Measurements from ENCODE around the gene HSFX4.
A peak's percentile ranks its signal among the peaks of the same experiment; 100 is the strongest.
"Not testable (repeated sequence)": the region's sequence is repeated elsewhere in the genome, so short reads cannot be mapped to it uniquely, and the experiment has no call there.

HSFX4 gene

DNA sequence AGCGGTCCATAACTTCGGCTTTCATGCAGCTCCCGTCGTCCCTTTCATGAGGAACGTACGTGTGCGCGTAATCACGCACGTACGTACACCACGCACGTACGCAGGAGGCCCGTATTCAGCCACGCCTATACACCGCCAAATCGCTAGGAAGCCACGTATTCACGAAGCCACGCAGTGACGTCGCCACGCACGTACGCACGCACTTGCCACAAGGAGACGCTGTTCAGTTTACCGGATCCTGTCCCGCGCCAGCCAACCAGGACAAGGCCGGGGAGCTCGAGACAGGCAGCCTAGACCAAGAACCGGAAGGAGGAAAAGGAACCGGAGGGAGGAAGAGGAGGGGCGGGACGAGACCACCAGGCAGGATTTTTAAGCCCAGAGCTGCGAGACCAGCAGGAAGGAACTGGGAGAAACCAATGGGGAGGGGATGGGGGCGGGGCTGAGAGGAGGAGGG lies 9.1 kb downstream of the HSFX4 start, which contains the start of gene EOLA2:
EOLA2 (minus strand) TSS at position 65 of the 454 bp plus-strand sequence. CDS start 4,617 bp downstream, outside the sequence.
- DNase-seq = peak; percentile 80

DNA sequence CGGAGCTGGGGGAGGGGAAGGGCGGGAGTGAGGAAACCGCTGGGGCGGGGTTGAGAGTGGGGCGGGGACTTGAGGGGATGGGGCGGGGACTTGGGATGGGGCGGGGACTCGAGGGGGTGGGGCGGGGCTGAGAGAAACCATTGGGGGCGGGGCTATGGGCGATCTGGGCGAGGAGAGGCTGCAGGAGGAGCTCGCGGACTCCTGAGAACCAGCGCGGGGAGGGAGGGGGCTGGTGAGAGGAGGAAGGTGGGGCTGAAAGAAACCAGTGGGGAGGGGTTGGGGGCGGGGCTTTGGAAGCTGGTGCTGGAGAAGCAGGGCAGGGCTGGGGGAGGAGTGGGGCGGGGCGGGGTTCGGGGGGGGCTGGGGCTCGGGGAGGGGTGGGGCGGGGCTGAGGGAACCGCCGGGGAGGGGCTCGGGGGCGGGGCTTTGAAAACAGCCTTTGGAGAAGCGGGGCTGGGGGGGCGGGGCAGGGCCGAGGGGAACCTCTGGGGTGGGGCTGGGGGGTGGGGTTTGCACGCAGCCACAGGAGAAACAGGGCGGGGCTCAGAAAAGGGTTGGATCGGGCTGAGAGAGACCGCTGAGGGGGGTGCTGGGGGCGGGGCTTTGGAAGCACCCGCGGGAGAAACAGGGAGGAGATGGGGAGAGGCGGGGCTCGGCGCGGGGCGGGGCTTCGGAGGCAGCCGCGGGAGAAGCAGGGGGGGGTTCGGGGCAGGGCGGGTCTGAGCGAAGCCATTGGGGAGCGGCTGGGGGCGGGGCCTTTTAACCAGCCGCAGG lies 9.7 kb downstream of the HSFX4 start:
- DNase-seq = peak; percentile 65

DNA sequence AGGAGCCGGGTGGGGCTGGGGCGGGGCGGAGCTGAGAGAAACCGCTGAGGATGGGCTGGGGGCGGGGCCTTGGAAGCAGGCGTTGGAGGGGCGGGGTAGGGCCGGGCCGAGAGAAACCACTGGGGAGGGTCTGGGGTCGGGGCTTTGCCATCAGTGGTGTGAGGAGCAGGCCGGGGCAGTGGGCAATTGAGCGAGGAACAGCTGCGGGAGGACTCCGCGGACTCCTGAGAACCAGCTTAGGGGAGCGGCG lies 10.2 kb downstream of the HSFX4 start:
- DNase-seq = no peak

DNA sequence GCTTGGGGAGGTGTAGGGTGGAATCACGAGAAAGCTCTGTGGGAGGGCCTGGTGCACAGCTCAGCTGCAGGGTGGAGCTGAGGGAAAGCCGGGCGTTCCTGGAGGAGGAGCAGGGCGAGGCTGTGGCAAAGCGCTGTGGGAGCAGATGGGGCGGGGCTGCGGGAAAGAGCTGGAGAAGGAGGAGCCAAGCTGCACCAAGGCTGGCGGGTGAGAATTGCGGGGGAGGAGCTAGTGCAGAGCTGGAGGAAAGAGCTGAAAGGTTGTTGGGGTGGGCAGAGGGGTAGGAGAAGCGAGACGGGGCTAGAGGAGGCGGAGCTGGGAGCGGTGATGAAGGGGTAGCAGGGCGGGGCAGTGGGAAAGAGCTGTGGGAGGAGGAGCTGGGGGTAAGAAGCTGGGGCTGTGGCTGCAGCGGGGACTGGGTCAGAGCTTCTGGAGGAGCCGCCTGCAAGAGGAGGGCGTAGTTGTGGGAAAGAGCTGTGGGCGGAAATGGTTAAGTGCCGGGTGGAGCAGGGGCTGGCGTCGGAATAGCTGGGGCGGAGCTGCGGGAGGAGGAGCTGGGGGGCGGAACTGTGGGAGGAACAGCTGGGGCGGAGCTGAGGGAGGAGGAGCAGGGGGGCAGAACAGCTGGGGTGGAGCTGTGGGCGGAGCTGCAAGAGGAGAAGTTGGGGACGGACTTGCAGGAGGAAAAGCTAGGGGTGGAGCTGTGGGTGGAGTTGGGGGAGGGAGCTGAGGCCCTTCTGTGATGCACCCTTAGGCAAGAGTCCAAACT lies 10.7 kb downstream of the HSFX4 start:
- peak; percentile 76 for DNase-seq

DNA sequence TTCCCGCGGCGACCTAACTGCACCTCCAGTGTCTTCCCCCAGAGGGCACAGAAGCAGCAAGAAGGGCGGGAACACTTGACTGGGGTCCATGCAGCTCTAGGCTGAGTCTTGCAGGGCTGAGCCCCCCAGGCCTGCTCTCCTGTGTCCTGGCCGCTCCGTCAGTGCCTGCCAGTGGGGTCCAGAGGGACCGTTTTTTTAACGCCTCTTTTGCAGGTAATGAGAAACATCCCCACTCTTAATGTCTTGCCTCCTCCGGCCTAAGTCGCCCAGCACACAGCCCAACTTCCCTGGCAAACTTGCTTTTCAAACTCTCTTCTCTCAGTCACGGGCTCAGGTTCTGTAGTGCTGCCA lies 11.3 kb downstream of the HSFX4 start:
- DNase-seq = not testable (repeated sequence)

DNA sequence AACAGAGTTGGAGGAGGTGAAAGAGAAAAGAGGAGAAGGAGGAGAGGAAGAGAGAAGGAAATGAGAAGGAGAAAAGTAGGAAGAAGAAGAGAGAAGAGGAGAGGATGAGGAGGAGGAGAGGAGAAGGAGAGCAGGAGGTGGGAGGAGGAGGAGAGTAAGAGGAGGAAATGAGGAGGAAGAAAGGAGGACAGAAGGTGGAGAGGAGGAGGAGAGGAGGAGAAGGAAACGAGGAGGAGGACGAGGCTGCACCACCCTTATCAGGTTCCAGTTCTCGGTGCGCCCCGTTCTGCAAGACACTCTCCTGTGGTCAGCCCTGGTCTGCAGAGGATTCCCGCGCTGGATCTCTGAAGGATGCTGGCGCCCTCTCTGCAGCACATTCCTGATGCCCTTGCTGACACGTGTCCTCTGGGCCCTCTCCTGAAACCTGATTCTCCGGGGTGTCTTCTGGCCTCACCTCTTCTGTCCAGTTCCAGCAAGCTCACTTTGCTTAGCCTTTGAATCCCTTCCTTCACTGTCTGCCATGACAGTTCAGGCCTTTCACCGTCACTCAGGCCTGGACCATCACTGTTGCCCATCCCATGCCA lies 15.8 kb downstream of the HSFX4 start:
- not testable (repeated sequence) for DNase-seq

DNA sequence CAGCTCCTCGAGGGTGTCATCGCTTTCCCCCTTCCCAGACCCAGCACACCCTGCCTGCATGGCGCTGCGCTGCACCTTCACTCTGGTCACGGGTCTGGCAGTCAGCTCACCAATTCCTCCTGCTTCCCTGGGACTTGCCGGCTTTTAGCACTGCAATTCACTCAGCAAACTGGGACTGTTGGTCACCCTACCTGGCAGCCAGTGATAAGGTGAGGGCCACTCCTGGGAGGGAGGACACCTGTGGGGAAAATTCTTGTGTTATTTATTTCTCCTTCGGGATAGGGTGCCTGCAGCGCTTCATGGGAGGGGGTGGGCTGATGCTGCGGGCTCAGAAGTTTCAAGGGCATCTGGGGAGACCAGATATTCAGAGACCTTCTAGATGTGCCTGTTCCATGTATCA lies 16.4 kb downstream of the HSFX4 start:
- DNase-seq = not testable (repeated sequence)

DNA sequence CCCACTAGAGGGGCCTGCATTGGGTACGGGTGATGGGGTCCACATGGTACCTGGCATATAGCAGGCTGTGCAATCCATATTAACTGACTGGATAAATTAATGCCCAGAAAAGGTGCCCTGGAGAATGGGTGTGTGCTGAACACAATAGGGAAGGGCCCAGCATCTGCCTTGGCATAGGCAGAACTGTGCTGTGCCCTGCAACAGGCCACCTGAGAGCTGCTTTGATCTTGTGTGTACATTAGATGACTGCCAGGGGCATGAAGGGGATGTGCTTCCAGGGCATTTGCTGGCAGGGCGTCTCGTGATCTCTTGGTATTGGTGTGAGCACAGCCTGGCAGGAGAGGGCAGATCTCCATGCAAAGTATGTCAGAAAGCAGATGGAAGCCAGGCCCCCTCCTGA lies 17.6 kb downstream of the HSFX4 start:
- DNase-seq = not testable (repeated sequence)

DNA sequence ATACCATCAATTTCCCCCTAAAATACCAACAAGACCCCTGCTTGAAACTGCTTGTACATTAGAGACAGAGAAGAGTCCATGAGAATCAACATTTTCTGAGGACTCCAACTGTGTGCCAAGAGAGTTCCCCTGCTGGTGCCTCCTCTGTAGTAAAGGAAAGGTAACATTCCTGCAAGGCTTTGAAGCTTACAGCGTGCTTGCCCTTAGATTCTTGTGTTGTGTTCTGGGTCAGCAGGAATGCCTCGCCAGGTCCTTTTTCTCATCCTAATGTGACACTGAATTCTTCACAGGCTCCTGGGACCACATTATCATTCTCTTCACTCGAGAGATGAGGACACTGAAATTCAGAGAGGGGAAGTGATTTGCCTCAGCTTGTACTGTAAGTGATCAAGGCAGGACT lies 18.6 kb downstream of the HSFX4 start:
- no peak for DNase-seq

DNA sequence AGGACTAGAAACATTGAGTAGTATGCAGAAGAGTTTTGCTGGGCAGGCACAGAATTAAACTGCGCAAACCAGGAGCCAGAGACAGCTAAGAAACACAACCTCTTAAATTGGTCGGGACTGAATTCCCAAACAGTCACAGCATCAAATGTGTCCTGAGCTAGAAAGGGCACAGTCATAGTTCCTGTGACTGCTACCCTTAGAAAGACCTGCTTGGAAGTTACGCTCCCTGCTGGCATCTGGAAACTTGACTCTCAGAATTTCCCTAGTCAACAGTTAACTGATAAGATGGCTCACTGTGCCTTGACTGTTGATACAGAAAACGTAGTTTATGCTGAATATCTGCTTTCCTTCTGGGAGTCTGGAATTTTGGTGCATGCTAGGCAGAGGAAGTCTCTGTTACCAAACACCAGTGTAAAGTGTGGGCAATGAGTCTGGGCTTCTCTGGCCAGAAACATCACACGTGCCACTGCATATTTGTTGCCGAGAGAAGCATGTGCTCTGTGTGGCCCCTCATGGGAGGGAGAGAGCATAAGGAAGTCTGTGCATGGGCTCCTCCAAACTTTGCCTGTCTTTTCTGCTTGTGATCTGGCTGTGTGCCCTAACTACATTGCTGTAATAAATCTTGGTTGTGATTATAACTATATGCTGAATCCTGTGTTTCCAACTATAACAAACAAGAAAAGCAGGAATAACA lies 20.5 kb downstream of the HSFX4 start:
- no peak for DNase-seq

DNA sequence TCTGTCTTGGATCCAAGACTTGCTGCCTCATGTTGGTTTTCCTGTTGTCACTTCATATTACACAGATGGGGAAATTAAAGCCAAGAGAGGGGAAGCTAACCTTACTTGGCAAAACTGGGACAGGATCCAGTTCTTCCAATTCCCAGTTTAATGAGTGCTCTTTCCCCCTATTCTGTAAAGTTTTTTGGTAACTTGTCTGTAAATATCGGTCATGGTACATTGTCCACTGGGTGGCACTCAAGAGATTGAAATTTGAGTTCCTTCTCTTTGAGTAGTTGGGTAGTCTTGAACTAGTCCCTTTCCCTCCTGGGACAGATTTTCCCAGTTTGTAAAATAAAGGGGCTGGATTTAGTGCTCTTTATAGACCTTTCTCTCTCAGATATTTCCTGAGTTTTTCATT lies 21.3 kb downstream of the HSFX4 start:
- peak; percentile 1 for DNase-seq

DNA sequence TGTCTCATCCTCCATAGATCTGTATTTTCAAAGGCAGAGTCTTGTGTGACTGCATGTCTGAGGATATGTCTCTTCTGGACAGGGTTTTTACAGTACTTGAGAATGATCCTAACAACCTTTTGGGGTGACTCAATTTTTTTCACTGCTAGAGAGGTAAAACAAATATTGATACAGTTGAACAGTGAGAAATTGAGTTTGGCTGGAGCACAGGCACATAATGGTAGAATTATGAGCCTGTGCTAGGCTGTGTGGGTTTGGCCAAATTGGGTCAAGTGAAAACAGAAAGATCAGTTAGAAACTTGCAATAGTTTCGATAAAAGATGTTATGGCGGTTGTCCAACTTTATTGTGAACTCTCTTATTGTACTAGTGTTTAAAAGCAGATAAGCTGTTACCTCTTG lies 32.2 kb downstream of the HSFX4 start:
- DNase-seq = no peak

DNA sequence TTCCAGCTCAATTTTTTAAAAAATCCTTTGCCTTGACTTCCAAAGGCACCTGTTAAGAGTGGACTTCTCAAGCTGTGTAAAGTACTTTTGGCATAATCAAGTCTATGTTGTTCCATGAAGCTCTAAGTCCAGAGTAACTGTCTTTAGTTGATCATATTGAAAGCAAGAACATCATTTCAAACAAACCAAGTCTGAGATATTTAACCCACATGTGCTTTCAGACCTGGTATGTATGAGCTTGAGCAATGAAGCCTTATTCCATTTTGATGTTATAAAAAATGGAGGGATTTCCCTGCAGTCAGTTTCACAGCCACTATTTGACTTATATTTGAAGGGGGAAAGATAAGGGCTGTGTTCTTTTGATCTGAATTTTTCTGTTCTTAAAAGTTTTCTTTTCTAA lies 32.6 kb downstream of the HSFX4 start:
- DNase-seq = no peak

DNA sequence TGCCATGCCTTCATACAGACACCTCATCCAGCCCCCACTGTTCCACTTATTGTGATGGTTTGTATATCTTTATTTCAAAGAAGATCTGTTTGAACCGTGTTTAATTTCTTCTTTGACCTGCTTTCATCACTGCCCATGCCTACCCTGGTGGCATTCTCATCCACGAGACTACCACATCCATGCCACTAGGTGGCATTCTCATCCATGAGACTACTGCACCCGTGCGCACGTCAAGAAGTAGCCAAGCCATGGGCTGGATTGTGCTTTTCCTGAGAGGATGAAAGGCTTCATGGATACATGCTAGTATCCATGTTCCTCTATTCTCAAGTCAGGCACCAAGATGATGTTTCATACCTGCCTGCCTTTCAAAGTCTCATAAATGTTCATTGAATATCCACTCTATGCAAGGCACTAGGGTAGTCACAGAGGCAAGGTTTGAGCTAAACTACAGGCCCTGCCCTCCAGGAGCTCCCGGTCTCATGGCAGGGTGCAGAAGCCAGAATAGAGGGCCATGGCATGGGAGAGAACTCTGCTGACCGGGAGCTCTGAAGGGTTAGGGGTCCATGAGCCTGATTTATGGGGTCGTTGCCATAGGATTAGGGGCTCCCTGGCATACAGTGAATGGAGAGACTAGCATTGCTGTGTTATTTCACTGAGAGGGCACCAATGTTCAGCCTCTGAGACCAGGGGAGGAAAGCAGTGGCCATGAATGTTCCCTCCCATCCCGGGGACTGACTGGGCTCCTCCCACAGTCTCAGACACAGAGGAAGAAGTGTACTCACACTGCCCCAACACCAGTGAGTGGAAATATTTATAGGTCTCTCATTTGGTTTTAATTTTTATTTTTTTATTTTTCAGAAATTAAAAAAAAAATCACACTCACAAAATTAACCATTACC lies 33.7 kb downstream of the HSFX4 start:
- DNase-seq = no peak

DNA sequence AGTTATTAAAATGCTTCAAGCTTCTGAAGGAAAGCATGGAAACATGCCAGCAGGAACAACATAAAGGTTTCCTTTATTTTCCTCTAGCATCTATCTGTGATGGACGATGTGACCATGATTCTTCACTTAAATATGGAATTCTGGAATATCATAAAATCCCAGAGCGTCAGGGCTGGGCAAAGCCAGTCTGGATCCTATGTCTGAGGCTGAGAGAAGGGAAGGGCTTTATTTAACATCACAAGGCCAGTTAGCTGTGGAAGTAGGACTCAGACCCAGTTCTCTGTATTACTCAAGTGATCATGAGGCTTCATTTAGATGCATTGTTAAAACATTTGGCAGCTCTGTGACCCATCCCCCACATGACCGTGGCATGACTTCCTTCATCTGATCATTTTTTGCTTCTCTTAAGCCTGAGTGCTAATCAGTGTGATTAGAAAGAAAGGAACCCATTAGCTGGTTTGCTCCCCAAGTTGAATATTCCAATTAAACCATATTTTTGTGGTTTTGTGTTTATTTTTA lies 49.8 kb downstream of the HSFX4 start:
- DNase-seq = no peak

Measured in KG1 (cell line).